HG03060 (cell line): ENCODE results near the gene RNF115.

Experiments
- ATAC-seq: cut with Tn5 transposase; IDR thresholded peaks from one replicate; pipeline ENCODE4 v1.9.1; 2021; ENCODE audit warnings: low read depth, moderate number of reproducible peaks; ENCODE audit not compliant: unreplicated experiment

The RNF115 gene

GRCh38 chr1:145707183-145707867 lies 116.6 kb downstream of the RNF115 start, which contains the start of gene PDZK1:
TSS of gene PDZK1 (minus strand) at chr1:145707368. CDS start at chr1:145688021, 19,347 bp downstream.
- ATAC-seq = no peak

- ATAC-seq = no peak
Observed at GRCh38 chr1:145706086-145706664, 117.7 kb downstream of the RNF115 start.

GRCh38 chr1:145705622-145706021 lies 118.3 kb downstream of the RNF115 start:
- no peak for ATAC-seq

- no peak for ATAC-seq
Observed at GRCh38 chr1:145702826-145703225, 121.1 kb downstream of the RNF115 start.

- no peak for ATAC-seq
Observed at GRCh38 chr1:145702052-145702451, 121.8 kb downstream of the RNF115 start.

- ATAC-seq = no peak
Observed at GRCh38 chr1:145701306-145701862, 122.5 kb downstream of the RNF115 start.

GRCh38 chr1:145696630-145696960 lies 127.3 kb downstream of the RNF115 start:
- ATAC-seq = no peak

- ATAC-seq = no peak
Observed at GRCh38 chr1:145695821-145696629, 127.9 kb downstream of the RNF115 start.

GRCh38 chr1:145692785-145693443 lies 131.0 kb downstream of the RNF115 start:
- ATAC-seq = no peak

GRCh38 chr1:145690587-145691558 lies 133.0 kb downstream of the RNF115 start:
- ATAC-seq = peak; percentile 62

- no peak for ATAC-seq
Observed at GRCh38 chr1:145689922-145690321, 134.0 kb downstream of the RNF115 start.

- no peak for ATAC-seq
Observed at GRCh38 chr1:145688924-145689323, 135.0 kb downstream of the RNF115 start.
